Thyroid gland (tissue), 4 donors: ENCODE results near the gene DIP2C.

Source experiments
- POLR2A ChIP-seq, 2 donors: fragments of 450-650 bp; IDR thresholded peaks; one replicate each; pipeline ENCODE4 v1.6.1; 2017; ENCODE audit warnings: antibody characterized with exemption in 2 of 2, mild to moderate bottlenecking in 2 of 2, moderate library complexity in 1 of 2
- TF ChIP-seq, protein P1 (sequence below), 6 experiments: fragments of 200-600 bp in 3 of 6; fragments of 450-650 bp in 3 of 6; sonication (generic) in 3 of 6; IDR thresholded peaks; one replicate each; pipeline ENCODE4 v1.5.1; 2016 to 2019; ENCODE audit warnings: antibody characterized with exemption in 6 of 6, mild to moderate bottlenecking in 2 of 6, inconsistent platforms in 1 of 6, moderate library complexity in 1 of 6

DNA sequence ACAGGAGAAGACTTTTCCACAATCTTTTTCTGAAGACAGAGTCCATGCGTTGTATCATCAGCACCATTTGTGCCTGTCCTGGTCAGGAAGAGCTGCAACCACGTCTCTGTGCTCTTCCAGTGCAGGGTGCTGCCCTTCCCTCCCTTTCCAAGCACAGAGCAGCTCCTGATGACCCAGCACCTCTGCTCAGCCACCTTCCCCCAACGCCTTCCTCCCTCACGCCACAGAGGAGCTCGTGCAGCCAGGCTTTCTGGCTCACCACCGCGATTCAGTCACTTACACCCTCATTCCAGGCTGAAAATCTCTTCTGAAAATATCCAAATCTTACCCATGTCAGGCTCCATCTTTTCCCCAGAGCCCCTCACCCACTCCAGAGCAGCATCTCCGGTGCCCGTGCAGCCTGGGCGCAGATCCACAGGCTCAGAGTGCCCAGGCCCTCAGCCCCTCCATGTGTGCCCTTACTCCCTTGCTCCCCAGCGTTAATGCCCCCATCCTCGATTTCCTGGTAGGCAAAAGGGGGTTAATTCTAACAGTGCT lies 181.5 kb downstream of the DIP2C start:
- TF ChIP-seq POLR2A (IDR thresholded peaks at IDR 0.05): no peak
- TF ChIP-seq, protein P1, sequence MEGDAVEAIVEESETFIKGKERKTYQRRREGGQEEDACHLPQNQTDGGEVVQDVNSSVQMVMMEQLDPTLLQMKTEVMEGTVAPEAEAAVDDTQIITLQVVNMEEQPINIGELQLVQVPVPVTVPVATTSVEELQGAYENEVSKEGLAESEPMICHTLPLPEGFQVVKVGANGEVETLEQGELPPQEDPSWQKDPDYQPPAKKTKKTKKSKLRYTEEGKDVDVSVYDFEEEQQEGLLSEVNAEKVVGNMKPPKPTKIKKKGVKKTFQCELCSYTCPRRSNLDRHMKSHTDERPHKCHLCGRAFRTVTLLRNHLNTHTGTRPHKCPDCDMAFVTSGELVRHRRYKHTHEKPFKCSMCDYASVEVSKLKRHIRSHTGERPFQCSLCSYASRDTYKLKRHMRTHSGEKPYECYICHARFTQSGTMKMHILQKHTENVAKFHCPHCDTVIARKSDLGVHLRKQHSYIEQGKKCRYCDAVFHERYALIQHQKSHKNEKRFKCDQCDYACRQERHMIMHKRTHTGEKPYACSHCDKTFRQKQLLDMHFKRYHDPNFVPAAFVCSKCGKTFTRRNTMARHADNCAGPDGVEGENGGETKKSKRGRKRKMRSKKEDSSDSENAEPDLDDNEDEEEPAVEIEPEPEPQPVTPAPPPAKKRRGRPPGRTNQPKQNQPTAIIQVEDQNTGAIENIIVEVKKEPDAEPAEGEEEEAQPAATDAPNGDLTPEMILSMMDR (IDR thresholded peaks at IDR 0.05): no peak
